ENCODE data around the gene CPEB2. TPM values are rescaled to one million over a fixed set of nuclear protein-coding genes. Genes with fewer than 3 reads are reported as not detected.

The CPEB2 gene
- total RNA-seq, 4 donors from 2014 or later, result 16.2 to 33.4 (median 23.9) TPM

GRCh38 chr4:15034071-15034764 lies 31.9 kb downstream of the CPEB2 start:
- no peak for DNase-seq (ENCODE audit: low spot score in 2 of 2)
- TF ChIP-seq CTCF (IDR thresholded peaks at IDR 0.05) (no peak), POLR2A (IDR thresholded peaks at IDR 0.05) (no peak), EP300 (IDR thresholded peaks at IDR 0.05) (no peak)
- H3K4me3 ChIP-seq, result no peak overlapping the region
- H3K9me3 ChIP-seq, result no peaks in the 10 kb centered on the region
- WGBS, 2 donors, result 88 to 91% methylated on average over 6 of the region's 6 CpGs
- H3K4me1 ChIP-seq, result peaks cover 0 to 40% (median 0%) of the 10 kb centered on the region in 4 donors
- peaks cover 0 to 21% (median 0%) of the 10 kb centered on the region in 3 donors for H3K36me3 ChIP-seq
- H3K27ac ChIP-seq, result no peak overlapping the region
- no peaks in the 10 kb centered on the region for H3K27me3 ChIP-seq

- H3K9me3 ChIP-seq, result no peaks in the 10 kb centered on the region
- no peaks in the 10 kb centered on the region for H3K27me3 ChIP-seq
- no peak overlapping the region for H3K4me3 ChIP-seq
- peaks cover 0 to 21% (median 0%) of the 10 kb centered on the region in 3 donors for H3K36me3 ChIP-seq
- no peak overlapping the region for H3K27ac ChIP-seq
- no peak for DNase-seq (ENCODE audit: low spot score in 2 of 2)
- peaks cover 0 to 45% (median 0%) of the 10 kb centered on the region in 4 donors for H3K4me1 ChIP-seq
- TF ChIP-seq EP300 (IDR thresholded peaks at IDR 0.05) (no peak), CTCF (IDR thresholded peaks at IDR 0.05) (no peak), POLR2A (IDR thresholded peaks at IDR 0.05) (no peak)
These were observed 32.9 kb downstream of the CPEB2 start for GRCh38 chr4:15035159-15035558.

- no peaks in the 10 kb centered on the region for H3K27me3 ChIP-seq
- H3K4me3 ChIP-seq, result no peak overlapping the region
- peaks cover 0 to 26% (median 0%) of the 10 kb centered on the region in 3 donors for H3K36me3 ChIP-seq
- no peak for DNase-seq (ENCODE audit: low spot score in 2 of 2)
- H3K4me1 ChIP-seq, result peaks cover 0 to 40% (median 0%) of the 10 kb centered on the region in 4 donors
- H3K27ac ChIP-seq, result no peak overlapping the region
- TF ChIP-seq POLR2A (IDR thresholded peaks at IDR 0.05) (no peak), EP300 (IDR thresholded peaks at IDR 0.05) (no peak), CTCF (IDR thresholded peaks at IDR 0.05) (no peak)
- no peaks in the 10 kb centered on the region for H3K9me3 ChIP-seq
These were observed 35.8 kb downstream of the CPEB2 start for GRCh38 chr4:15037923-15038541.

- no peaks in the 10 kb centered on the region for H3K9me3 ChIP-seq
These were observed 38.7 kb downstream of the CPEB2 start for GRCh38 chr4:15040916-15041463.

More at GRCh38 chr4:15040916-15041463, 38.7 kb downstream of the CPEB2 start:
- peaks cover 0 to 48% (median 0%) of the 10 kb centered on the region in 4 donors for H3K4me1 ChIP-seq
- TF ChIP-seq CTCF (IDR thresholded peaks at IDR 0.05), result no peak
- no peak for TF ChIP-seq POLR2A (IDR thresholded peaks at IDR 0.05)
- no peak for TF ChIP-seq EP300 (IDR thresholded peaks at IDR 0.05)
- peak overlapping the region in 2 of 4 donors; percentile 13 to 41 for H3K27ac ChIP-seq
- 63 to 66% methylated on average over 3 of the region's 3 CpGs for WGBS, 2 donors
- peaks cover 0 to 17% (median 0%) of the 10 kb centered on the region in 3 donors for H3K36me3 ChIP-seq
- no peaks in the 10 kb centered on the region for H3K27me3 ChIP-seq
- DNase-seq (ENCODE audit: low spot score in 2 of 2), result no peak
- no peak overlapping the region for H3K4me3 ChIP-seq
